ENCODE data around the gene CSNK1G3. TPM values are rescaled to one million over a fixed set of nuclear protein-coding genes. Genes with fewer than 3 reads are reported as not detected.
"Not testable (repeated sequence)": the region's sequence is repeated elsewhere in the genome, so short reads cannot be mapped to it uniquely, and the experiment has no call there.

Gene CSNK1G3
- total RNA-seq, 2 donors from 2014 or later, result 18.4 to 50.2 TPM

GRCh38 chr5:123626051-123626450 is 114.1 kb downstream of the CSNK1G3 start:
- H3K4me3 ChIP-seq, result no peak overlapping the region
- H3K4me1 ChIP-seq (ENCODE audit: control insufficient read depth in 1 of 2, low read depth in 2 of 2), result no peaks in the 10 kb centered on the region
- no peak for TF ChIP-seq CTCF (IDR thresholded peaks at IDR 0.05)
- H3K9me3 ChIP-seq, result peaks cover 20% of the 10 kb centered on the region
- ATAC-seq (ENCODE audit: insufficient number of reproducible peaks, low FRiP score, low read depth) (no peak), DNase-seq (ENCODE audit: low spot score) (no peak)
- H3K27me3 ChIP-seq (replicated peaks; ENCODE audit: insufficient read depth), result no peaks in the 10 kb centered on the region
- no peaks in the 10 kb centered on the region for H3K36me3 ChIP-seq
- H3K27ac ChIP-seq, result no peak overlapping the region

- no peak for TF ChIP-seq CTCF (IDR thresholded peaks at IDR 0.05)
- H3K4me1 ChIP-seq (ENCODE audit: control insufficient read depth in 1 of 2, low read depth in 2 of 2), result no peaks in the 10 kb centered on the region
- H3K9me3 ChIP-seq, result peaks cover 20% of the 10 kb centered on the region
- ATAC-seq (ENCODE audit: insufficient number of reproducible peaks, low FRiP score, low read depth) (no peak), DNase-seq (ENCODE audit: low spot score) (no peak)
- H3K27ac ChIP-seq, result no peak overlapping the region
- no peak overlapping the region for H3K4me3 ChIP-seq
- H3K36me3 ChIP-seq, result no peaks in the 10 kb centered on the region
- no peaks in the 10 kb centered on the region for H3K27me3 ChIP-seq (replicated peaks; ENCODE audit: insufficient read depth)
Observed at GRCh38 chr5:123628860-123629544, 117.0 kb downstream of the CSNK1G3 start.

- TF ChIP-seq CTCF (IDR thresholded peaks at IDR 0.05), result no peak
- Histone ChIP-seq H3K9me3 (no peaks in the 10 kb centered on the region), H3K4me1 (ENCODE audit: control insufficient read depth in 1 of 2, low read depth in 2 of 2) (no peaks in the 10 kb centered on the region), H3K27ac (no peak overlapping the region), H3K4me3 (no peak overlapping the region), H3K36me3 (no peaks in the 10 kb centered on the region), H3K27me3 (replicated peaks; ENCODE audit: insufficient read depth) (no peaks in the 10 kb centered on the region)
- ATAC-seq (ENCODE audit: insufficient number of reproducible peaks, low FRiP score, low read depth), result no peak
- no peak for DNase-seq (ENCODE audit: low spot score)
Observed at GRCh38 chr5:123636006-123636405, 124.0 kb downstream of the CSNK1G3 start.

- not testable (repeated sequence) for H3K36me3 ChIP-seq; DNase-seq (ENCODE audit: low spot score); ATAC-seq (ENCODE audit: insufficient number of reproducible peaks, low FRiP score, low read depth); H3K27me3 ChIP-seq (replicated peaks; ENCODE audit: insufficient read depth); H3K4me3 ChIP-seq; H3K4me1 ChIP-seq (ENCODE audit: control insufficient read depth in 1 of 2, low read depth in 2 of 2); H3K9me3 ChIP-seq; H3K27ac ChIP-seq
Observed at GRCh38 chr5:123637028-123637427, 125.1 kb downstream of the CSNK1G3 start.

- DNase-seq (ENCODE audit: low spot score) (no peak), ATAC-seq (ENCODE audit: insufficient number of reproducible peaks, low FRiP score, low read depth) (no peak)
- Histone ChIP-seq H3K4me1 (ENCODE audit: control insufficient read depth in 1 of 2, low read depth in 2 of 2) (no peaks in the 10 kb centered on the region), H3K27ac (no peak overlapping the region), H3K4me3 (no peak overlapping the region), H3K27me3 (replicated peaks; ENCODE audit: insufficient read depth) (no peaks in the 10 kb centered on the region), H3K9me3 (no peaks in the 10 kb centered on the region), H3K36me3 (no peaks in the 10 kb centered on the region)
- no peak for TF ChIP-seq CTCF (IDR thresholded peaks at IDR 0.05)
Observed at GRCh38 chr5:123639244-123639643, 127.3 kb downstream of the CSNK1G3 start.
